ENCODE data around the gene POU2AF1.
"Not testable (repeated sequence)": the region's sequence is repeated elsewhere in the genome, so short reads cannot be mapped to it uniquely, and the experiment has no call there.

Gene POU2AF1

GRCh38 chr11:111403051-111403726, 24.1 kb upstream of the POU2AF1 start:
- no peak overlapping the region for H2BK5ac ChIP-seq (ENCODE audit: low read length)
- no peak overlapping the region for H2AK5ac ChIP-seq (ENCODE audit: low read length)
- no peak overlapping the region for H4K8ac ChIP-seq (ENCODE audit: low read depth, low read length)
- H2BK15ac ChIP-seq (replicated peaks; ENCODE audit: low read depth): no peak overlapping the region
- no peaks in the 10 kb centered on the region for H3K79me1 ChIP-seq (ENCODE audit: low read length)
- no peak overlapping the region for H3K9ac ChIP-seq (ENCODE audit: low read length)
- no peak overlapping the region for H3K4ac ChIP-seq (ENCODE audit: low read depth, low read length)
- H3K4me2 ChIP-seq (ENCODE audit: low read length): no peak overlapping the region
- H3K27me3 ChIP-seq (ENCODE audit: insufficient read depth, low read length, poor library complexity): no peaks in the 10 kb centered on the region
- DNase-seq: no peak
- no peaks in the 10 kb centered on the region for H3K79me2 ChIP-seq (ENCODE audit: control insufficient read depth, insufficient read depth, low read length)
- no peak overlapping the region for H3K23ac ChIP-seq (ENCODE audit: low read length)
- H2BK120ac ChIP-seq (ENCODE audit: low read depth, low read length): no peak overlapping the region
- no peak overlapping the region for H3K56ac ChIP-seq (ENCODE audit: low read length)
- H3K36me3 ChIP-seq (ENCODE audit: control insufficient read depth, insufficient read depth, low read length): no peaks in the 10 kb centered on the region
- no peak overlapping the region for H3K4me3 ChIP-seq (ENCODE audit: low read length)
- H3K27ac ChIP-seq (ENCODE audit: low read depth, low read length): no peak overlapping the region
- H3K4me1 ChIP-seq (ENCODE audit: control insufficient read depth, low read depth, low read length): no peaks in the 10 kb centered on the region
- H3K18ac ChIP-seq (ENCODE audit: low read length): no peak overlapping the region
- no CpG with 5 or more reads among the region's 3 CpGs for WGBS (ENCODE audit: extremely low coverage, insufficient coverage, low lambda C conversion rate)
- H4K5ac ChIP-seq (ENCODE audit: low read length): no peak overlapping the region

GRCh38 chr11:111402411-111402810, 23.3 kb upstream of the POU2AF1 start:
- H3K79me2 ChIP-seq (ENCODE audit: control insufficient read depth, insufficient read depth, low read length): no peaks in the 10 kb centered on the region
- no peaks in the 10 kb centered on the region for H3K36me3 ChIP-seq (ENCODE audit: control insufficient read depth, insufficient read depth, low read length)
- H3K23ac ChIP-seq (ENCODE audit: low read length): no peak overlapping the region
- H2BK120ac ChIP-seq (ENCODE audit: low read depth, low read length): no peak overlapping the region
- no peak overlapping the region for H3K4me3 ChIP-seq (ENCODE audit: low read length)
- no peaks in the 10 kb centered on the region for H3K79me1 ChIP-seq (ENCODE audit: low read length)
- no peak overlapping the region for H2BK15ac ChIP-seq (replicated peaks; ENCODE audit: low read depth)
- H3K27me3 ChIP-seq (ENCODE audit: insufficient read depth, low read length, poor library complexity): no peaks in the 10 kb centered on the region
- H2AK5ac ChIP-seq (ENCODE audit: low read length): no peak overlapping the region
- H4K5ac ChIP-seq (ENCODE audit: low read length): no peak overlapping the region
- H3K18ac ChIP-seq (ENCODE audit: low read length): no peak overlapping the region
- H3K4me2 ChIP-seq (ENCODE audit: low read length): no peak overlapping the region
- H3K4me1 ChIP-seq (ENCODE audit: control insufficient read depth, low read depth, low read length): no peaks in the 10 kb centered on the region
- DNase-seq: no peak
- no peak overlapping the region for H3K27ac ChIP-seq (ENCODE audit: low read depth, low read length)
- no peak overlapping the region for H4K8ac ChIP-seq (ENCODE audit: low read depth, low read length)
- H3K56ac ChIP-seq (ENCODE audit: low read length): no peak overlapping the region
- H3K9ac ChIP-seq (ENCODE audit: low read length): no peak overlapping the region
- WGBS (ENCODE audit: extremely low coverage, insufficient coverage, low lambda C conversion rate): no CpG with 5 or more reads among the region's 3 CpGs
- H3K4ac ChIP-seq (ENCODE audit: low read depth, low read length): no peak overlapping the region
- no peak overlapping the region for H2BK5ac ChIP-seq (ENCODE audit: low read length)

- not testable (repeated sequence) for H3K27me3 ChIP-seq (ENCODE audit: insufficient read depth, low read length, poor library complexity); H2BK15ac ChIP-seq (replicated peaks; ENCODE audit: low read depth); H3K4me3 ChIP-seq (ENCODE audit: low read length); H3K79me2 ChIP-seq (ENCODE audit: control insufficient read depth, insufficient read depth, low read length); H3K56ac ChIP-seq (ENCODE audit: low read length); H3K9ac ChIP-seq (ENCODE audit: low read length); H4K8ac ChIP-seq (ENCODE audit: low read depth, low read length); H4K5ac ChIP-seq (ENCODE audit: low read length); H3K4ac ChIP-seq (ENCODE audit: low read depth, low read length); H2BK120ac ChIP-seq (ENCODE audit: low read depth, low read length); H3K36me3 ChIP-seq (ENCODE audit: control insufficient read depth, insufficient read depth, low read length); H3K27ac ChIP-seq (ENCODE audit: low read depth, low read length); H2BK5ac ChIP-seq (ENCODE audit: low read length); DNase-seq; H3K4me1 ChIP-seq (ENCODE audit: control insufficient read depth, low read depth, low read length); H3K23ac ChIP-seq (ENCODE audit: low read length); H3K4me2 ChIP-seq (ENCODE audit: low read length); H2AK5ac ChIP-seq (ENCODE audit: low read length); H3K79me1 ChIP-seq (ENCODE audit: low read length); H3K18ac ChIP-seq (ENCODE audit: low read length)
- WGBS (ENCODE audit: extremely low coverage, insufficient coverage, low lambda C conversion rate): no CpG with 5 or more reads among the region's 3 CpGs
Observed at GRCh38 chr11:111401957-111402356, 22.9 kb upstream of the POU2AF1 start.

GRCh38 chr11:111400595-111400994, 21.5 kb upstream of the POU2AF1 start:
- no peak overlapping the region for H3K27ac ChIP-seq (ENCODE audit: low read depth, low read length)
- H3K4me2 ChIP-seq (ENCODE audit: low read length): no peak overlapping the region
- no peaks in the 10 kb centered on the region for H3K79me2 ChIP-seq (ENCODE audit: control insufficient read depth, insufficient read depth, low read length)
- no peak overlapping the region for H2BK120ac ChIP-seq (ENCODE audit: low read depth, low read length)
- no peak overlapping the region for H4K5ac ChIP-seq (ENCODE audit: low read length)
- no peaks in the 10 kb centered on the region for H3K36me3 ChIP-seq (ENCODE audit: control insufficient read depth, insufficient read depth, low read length)
- no peak overlapping the region for H3K4ac ChIP-seq (ENCODE audit: low read depth, low read length)
- no peak for DNase-seq
- H4K8ac ChIP-seq (ENCODE audit: low read depth, low read length): no peak overlapping the region
- H2AK5ac ChIP-seq (ENCODE audit: low read length): no peak overlapping the region
- no peaks in the 10 kb centered on the region for H3K79me1 ChIP-seq (ENCODE audit: low read length)
- H2BK15ac ChIP-seq (replicated peaks; ENCODE audit: low read depth): no peak overlapping the region
- no peak overlapping the region for H3K4me3 ChIP-seq (ENCODE audit: low read length)
- no peaks in the 10 kb centered on the region for H3K4me1 ChIP-seq (ENCODE audit: control insufficient read depth, low read depth, low read length)
- no peak overlapping the region for H3K18ac ChIP-seq (ENCODE audit: low read length)
- H3K9ac ChIP-seq (ENCODE audit: low read length): no peak overlapping the region
- no peaks in the 10 kb centered on the region for H3K27me3 ChIP-seq (ENCODE audit: insufficient read depth, low read length, poor library complexity)
- H3K23ac ChIP-seq (ENCODE audit: low read length): no peak overlapping the region
- H2BK5ac ChIP-seq (ENCODE audit: low read length): no peak overlapping the region
- H3K56ac ChIP-seq (ENCODE audit: low read length): no peak overlapping the region

- no CpG with 5 or more reads among the region's 7 CpGs for WGBS (ENCODE audit: extremely low coverage, insufficient coverage, low lambda C conversion rate)
- Histone ChIP-seq H2BK15ac (replicated peaks; ENCODE audit: low read depth) (no peak overlapping the region), H3K18ac (ENCODE audit: low read length) (no peak overlapping the region), H3K9ac (ENCODE audit: low read length) (no peak overlapping the region), H3K56ac (ENCODE audit: low read length) (no peak overlapping the region), H2BK5ac (ENCODE audit: low read length) (no peak overlapping the region), H2AK5ac (ENCODE audit: low read length) (no peak overlapping the region), H3K23ac (ENCODE audit: low read length) (no peak overlapping the region), H4K8ac (ENCODE audit: low read depth, low read length) (no peak overlapping the region), H3K36me3 (ENCODE audit: control insufficient read depth, insufficient read depth, low read length) (no peaks in the 10 kb centered on the region), H2BK120ac (ENCODE audit: low read depth, low read length) (no peak overlapping the region), H3K4me2 (ENCODE audit: low read length) (no peak overlapping the region), H3K4me3 (ENCODE audit: low read length) (no peak overlapping the region), H3K4ac (ENCODE audit: low read depth, low read length) (no peak overlapping the region), H3K4me1 (ENCODE audit: control insufficient read depth, low read depth, low read length) (no peaks in the 10 kb centered on the region), H3K79me2 (ENCODE audit: control insufficient read depth, insufficient read depth, low read length) (no peaks in the 10 kb centered on the region), H4K5ac (ENCODE audit: low read length) (no peak overlapping the region), H3K27me3 (ENCODE audit: insufficient read depth, low read length, poor library complexity) (no peaks in the 10 kb centered on the region), H3K79me1 (ENCODE audit: low read length) (no peaks in the 10 kb centered on the region), H3K27ac (ENCODE audit: low read depth, low read length) (no peak overlapping the region)
- DNase-seq: no peak
Observed at GRCh38 chr11:111399187-111400031, 20.3 kb upstream of the POU2AF1 start.
